ENCODE results near the gene MS4A4A.

DNA sequence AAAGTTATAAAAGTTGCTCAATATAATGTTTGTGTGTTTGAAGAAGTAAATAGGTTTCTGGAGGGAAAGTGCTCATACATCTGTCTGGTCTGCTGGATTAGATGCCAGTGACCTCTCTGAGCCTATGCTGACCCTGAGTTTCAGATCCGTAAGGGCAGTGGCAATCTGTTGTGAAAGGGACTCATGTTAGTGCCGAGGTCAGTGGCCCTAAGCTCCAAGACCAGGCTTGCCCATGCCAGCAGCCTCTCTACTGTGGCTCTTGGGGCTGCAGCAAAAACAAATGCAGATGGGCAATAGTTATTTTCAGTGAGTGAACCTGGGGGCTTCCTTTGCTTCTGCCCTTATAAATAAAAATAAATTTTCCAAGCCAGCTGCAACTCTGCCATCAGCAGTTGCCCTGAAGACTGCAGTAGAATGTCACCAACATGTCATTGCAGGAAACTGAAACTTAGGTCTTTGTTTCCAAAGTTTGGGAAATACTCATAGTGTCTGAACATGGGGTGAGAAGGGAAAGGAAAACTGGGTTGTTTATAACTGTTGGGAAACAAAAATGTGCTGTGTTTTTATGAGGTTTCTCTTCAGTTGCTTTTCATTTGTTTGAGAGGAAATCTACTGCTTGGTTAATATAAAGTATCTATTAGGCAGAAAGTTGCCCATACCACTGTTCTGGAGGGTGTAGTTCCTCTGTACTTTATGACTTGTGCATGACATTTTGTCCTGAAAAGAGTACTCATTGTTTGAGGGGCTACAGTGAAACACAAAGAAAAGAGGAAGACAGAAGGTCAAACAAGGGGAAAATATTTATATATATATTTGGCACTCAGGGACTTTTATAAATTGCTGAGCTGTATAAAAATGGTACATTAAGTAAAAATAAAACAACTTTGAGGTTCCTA lies 28.0 kb upstream of the MS4A4A start:
- TF ChIP-seq, protein P1, sequence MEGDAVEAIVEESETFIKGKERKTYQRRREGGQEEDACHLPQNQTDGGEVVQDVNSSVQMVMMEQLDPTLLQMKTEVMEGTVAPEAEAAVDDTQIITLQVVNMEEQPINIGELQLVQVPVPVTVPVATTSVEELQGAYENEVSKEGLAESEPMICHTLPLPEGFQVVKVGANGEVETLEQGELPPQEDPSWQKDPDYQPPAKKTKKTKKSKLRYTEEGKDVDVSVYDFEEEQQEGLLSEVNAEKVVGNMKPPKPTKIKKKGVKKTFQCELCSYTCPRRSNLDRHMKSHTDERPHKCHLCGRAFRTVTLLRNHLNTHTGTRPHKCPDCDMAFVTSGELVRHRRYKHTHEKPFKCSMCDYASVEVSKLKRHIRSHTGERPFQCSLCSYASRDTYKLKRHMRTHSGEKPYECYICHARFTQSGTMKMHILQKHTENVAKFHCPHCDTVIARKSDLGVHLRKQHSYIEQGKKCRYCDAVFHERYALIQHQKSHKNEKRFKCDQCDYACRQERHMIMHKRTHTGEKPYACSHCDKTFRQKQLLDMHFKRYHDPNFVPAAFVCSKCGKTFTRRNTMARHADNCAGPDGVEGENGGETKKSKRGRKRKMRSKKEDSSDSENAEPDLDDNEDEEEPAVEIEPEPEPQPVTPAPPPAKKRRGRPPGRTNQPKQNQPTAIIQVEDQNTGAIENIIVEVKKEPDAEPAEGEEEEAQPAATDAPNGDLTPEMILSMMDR (IDR thresholded peaks at IDR 0.05) = no peak
- TF ChIP-seq POLR2A (IDR thresholded peaks at IDR 0.05) = no peak

Data from thyroid gland (tissue), 4 donors.